Ovary (tissue), 9 donors: ENCODE data around the gene KRT28. TPM values are rescaled to one million over a fixed set of nuclear protein-coding genes. Genes with fewer than 3 reads are reported as not detected.

Experiments used
- DNase-seq, 5 donors: peaks; one replicate each; pipeline ENCODE4 v3.0.0-alpha.2; 2019 to 2020
- H3K27ac ChIP-seq, 2 donors: fragments of 200-600 bp; one replicate each; pipeline versions ENCODE4 v1.5.1 to v1.8.0; 2019 to 2022
- H3K27me3 ChIP-seq: fragments of 200-600 bp; one replicate; pipeline ENCODE4 v1.8.0; 2022
- H3K36me3 ChIP-seq: fragments of 200-600 bp; sonication (generic); one replicate; pipeline ENCODE4 v1.5.1; 2019
- H3K4me1 ChIP-seq: one replicate; pipeline ENCODE4 v1.8.1; 2013; ENCODE audit warnings: mild to moderate bottlenecking, moderate library complexity; ENCODE audit not compliant: insufficient read depth
- H3K4me3 ChIP-seq: fragments of 200-600 bp; sonication (generic); one replicate; pipeline ENCODE4 v1.5.1; 2017
- H3K9me3 ChIP-seq, 2 donors: fragments of 200-600 bp in 1 of 2; sonication (generic) in 1 of 2; one replicate each; pipeline versions ENCODE4 v1.5.1 to v1.8.1; 2013 to 2019; ENCODE audit warnings: mild to moderate bottlenecking in 1 of 2, moderate library complexity in 1 of 2
- CTCF ChIP-seq, 3 donors: fragments of 450-650 bp in 2 of 3; fragments of 200-600 bp in 1 of 3; IDR thresholded peaks; one replicate each; pipeline versions ENCODE4 v1.5.1 to v1.8.0; 2016 to 2022; ENCODE audit warnings: antibody characterized with exemption in 3 of 3, mild to moderate bottlenecking in 1 of 3
- EP300 ChIP-seq: sonication (generic); formaldehyde crosslinking; IDR thresholded peaks from one replicate; pipeline ENCODE4 v1.6.1; 2017; ENCODE audit warnings: antibody characterized with exemption
- POLR2A ChIP-seq: fragments of 450-650 bp; IDR thresholded peaks from one replicate; pipeline ENCODE4 v1.6.1; 2017; ENCODE audit warnings: antibody characterized with exemption, mild to moderate bottlenecking, moderate library complexity
- WGBS, 3 donors: extraction: QIAGEN DNeasy Blood & Tissue Kit in 1 of 3; methylation state at CpG; one replicate each; pipeline versions ENCODE4 v1.1.5 to v1.1.7; 2013 to 2017; 5-methylcytosine and 5-hydroxymethylcytosine counted together
- intact Hi-C, 4 donors: fragments of 100-400 bp; cut with DNase I; formaldehyde crosslinking; loops; one replicate each; pipeline versions ENCODE4 v1.11.0 to v1.15.1; 2022 to 2023
- polyA plus RNA-seq, 2 donors: library from polyadenylated mRNA; stranded (reverse); fragments of 200-250 nt in 1 of 2; fragments of 350-450 nt in 1 of 2; fragmentation: Illumina TruSeq in 1 of 2; extraction: RNeasy Lipid Tissue Mini Kit (QIAGEN cat#74804) in 1 of 2; gene quantifications; one replicate each; pipeline ENCODE4 v1.2.3, GENCODE V29; 2013 to 2014
- total RNA-seq, 7 donors: library from RNA; depleted of rRNA in 2 of 7; stranded (reverse); fragments of >200 nt in 2 of 7; fragmentation: NEBNext Ultra II Directional in 3 of 7; extraction: Animal tissue kit (Norgen Biotek cat#: 25700) in 3 of 7; gene quantifications; one replicate each; pipeline versions ENCODE4 v1.1.0 to v1.2.4, GENCODE V29; 2016 to 2023
- donor health status: DM: no; HTN: no; CAD: no; lungs with moderate emphysema.
- donor health status: DM: no; HTN: no; CAD: no.
- donor health status: Bipolar disorder and iron deficiency.
- donor health status: DM: yes; HTN: yes; CAD: no.
- donor health status: DM: no; HTN: no; CAD: no.
- donor health status: DM: yes; HTN: yes; CAD: no.

KRT28 gene
- total and polyA plus RNA-seq, 9 donors, result not detected

- intact Hi-C loops, result no loop called here
- DNase-seq, result no peak
- H3K27me3 ChIP-seq, result no peaks in the 10 kb centered on the region
Observed at GRCh38 chr17:40779181-40779909, 20.4 kb downstream of the KRT28 start.

GRCh38 chr17:40778461-40778860 lies 21.3 kb downstream of the KRT28 start:
- Histone ChIP-seq H3K4me1 (no peaks in the 10 kb centered on the region), H3K27me3 (no peaks in the 10 kb centered on the region), H3K27ac (no peak overlapping the region), H3K9me3 (no peaks in the 10 kb centered on the region), H3K36me3 (no peaks in the 10 kb centered on the region), H3K4me3 (no peak overlapping the region)
- intact Hi-C loops, result no loop called here
- no peak for DNase-seq
- TF ChIP-seq CTCF (IDR thresholded peaks at IDR 0.05), result no peak
- no peak for TF ChIP-seq EP300
- TF ChIP-seq POLR2A, result no peak
- WGBS, 3 donors, result 58 to 74% (median 68%) methylated on average over 5 of the region's 5 CpGs

More at GRCh38 chr17:40779181-40779909, 20.4 kb downstream of the KRT28 start:
- Histone ChIP-seq H3K4me1 (no peaks in the 10 kb centered on the region), H3K4me3 (no peak overlapping the region), H3K36me3 (no peaks in the 10 kb centered on the region), H3K9me3 (no peaks in the 10 kb centered on the region), H3K27ac (no peak overlapping the region)
- TF ChIP-seq CTCF (IDR thresholded peaks at IDR 0.05) (no peak), EP300 (no peak), POLR2A (no peak)
- WGBS, 3 donors, result 26 to 44% (median 37%) methylated on average over 37 of the region's 37 CpGs

- Histone ChIP-seq H3K36me3 (no peaks in the 10 kb centered on the region), H3K4me3 (no peak overlapping the region), H3K4me1 (no peaks in the 10 kb centered on the region), H3K27me3 (no peaks in the 10 kb centered on the region), H3K9me3 (no peaks in the 10 kb centered on the region), H3K27ac (no peak overlapping the region)
- intact Hi-C loops, result no loop called here
- no peak for DNase-seq
- WGBS, 3 donors, result 84 to 91% (median 86%) methylated on average over 3 of the region's 3 CpGs
- TF ChIP-seq EP300 (no peak), CTCF (IDR thresholded peaks at IDR 0.05) (no peak), POLR2A (no peak)
Observed at GRCh38 chr17:40777971-40778370, 21.8 kb downstream of the KRT28 start.

GRCh38 chr17:40777459-40777858 lies 22.3 kb downstream of the KRT28 start:
- no peaks in the 10 kb centered on the region for H3K27me3 ChIP-seq
- H3K9me3 ChIP-seq, result no peaks in the 10 kb centered on the region
- no peaks in the 10 kb centered on the region for H3K36me3 ChIP-seq
- TF ChIP-seq POLR2A (no peak), EP300 (no peak), CTCF (IDR thresholded peaks at IDR 0.05) (no peak)
- intact Hi-C loops, result no loop called here
- no peak overlapping the region for H3K4me3 ChIP-seq
- no peak overlapping the region for H3K27ac ChIP-seq
- WGBS, 3 donors, result 55 to 57% (median 55%) methylated on average over 7 of the region's 7 CpGs
- H3K4me1 ChIP-seq, result no peaks in the 10 kb centered on the region
- DNase-seq, result no peak
